IPS-18a (cell line): ENCODE results near the gene ALDOB.

Experiments used
- H3K27ac ChIP-seq: one replicate; pipeline ENCODE4 v1.5.1; 2013; ENCODE audit warnings: low read length
- H3K27me3 ChIP-seq: one replicate; pipeline ENCODE4 v1.6.1; 2013; ENCODE audit warnings: mild to moderate bottlenecking, low read length; ENCODE audit not compliant: control insufficient read depth, insufficient read depth
- H3K36me3 ChIP-seq: one replicate; pipeline ENCODE4 v1.6.1; 2013; ENCODE audit warnings: low read depth, low read length; ENCODE audit not compliant: control insufficient read depth
- H3K4me1 ChIP-seq: one replicate; pipeline ENCODE4 v1.6.1; 2013; ENCODE audit warnings: low read depth, low read length; ENCODE audit not compliant: control insufficient read depth
- H3K4me3 ChIP-seq: one replicate; pipeline ENCODE4 v1.5.1; 2013; ENCODE audit warnings: low read length
- H3K9ac ChIP-seq: one replicate; pipeline ENCODE4 v1.6.1; 2013; ENCODE audit warnings: mild to moderate bottlenecking, low read length, moderate library complexity
- H3K9me3 ChIP-seq: one replicate; pipeline ENCODE4 v1.6.1; 2013; ENCODE audit warnings: low read depth, low read length; ENCODE audit not compliant: control insufficient read depth

ALDOB gene

DNA sequence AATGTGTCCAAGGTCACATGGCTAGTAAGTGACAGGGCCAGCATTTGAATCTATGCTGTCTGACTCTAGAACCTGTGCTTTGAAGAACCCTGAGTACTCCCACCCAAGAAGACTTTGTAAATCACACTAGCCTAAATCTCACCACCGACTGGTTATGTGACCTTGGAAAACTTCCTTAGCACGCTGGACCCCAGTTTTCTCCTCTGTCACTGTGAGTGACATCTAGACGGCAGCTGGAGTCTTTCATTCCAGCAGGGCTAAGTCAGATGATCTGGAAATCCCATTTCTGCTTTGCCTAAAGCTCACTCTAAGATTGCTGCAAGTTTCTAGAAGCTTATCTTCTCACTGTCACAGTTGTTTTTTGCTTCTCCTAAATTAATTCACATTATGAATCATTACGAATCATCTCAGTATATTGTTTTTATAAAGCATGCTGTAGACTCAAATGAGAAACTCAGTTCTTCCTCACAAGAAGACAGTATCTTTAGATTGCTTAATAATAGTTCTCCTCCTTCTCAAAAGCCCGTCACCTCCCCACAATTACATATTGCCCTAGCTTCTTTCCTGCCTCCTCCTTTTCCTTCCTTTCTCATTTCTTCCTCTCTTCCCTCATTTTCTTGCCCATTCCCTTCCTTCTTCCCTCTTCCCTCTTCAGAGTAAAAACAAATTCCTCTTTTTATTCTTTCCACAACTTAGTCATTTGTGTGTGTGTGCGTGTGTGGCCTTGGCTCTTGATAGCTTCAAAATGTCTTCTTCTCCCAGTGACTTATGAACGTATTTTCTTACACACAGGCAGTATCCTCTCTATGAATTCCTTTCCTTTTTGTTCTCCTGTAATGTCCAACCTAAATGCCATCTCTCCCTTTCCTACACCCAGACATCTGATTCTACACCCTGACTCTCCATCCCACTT is 16.8 kb downstream of the ALDOB start:
- H3K4me3 ChIP-seq, result no peak overlapping the region
- H3K27me3 ChIP-seq, result no peaks in the 10 kb centered on the region
- peaks cover 3% of the 10 kb centered on the region for H3K4me1 ChIP-seq
- H3K36me3 ChIP-seq, result no peaks in the 10 kb centered on the region
- H3K9me3 ChIP-seq, result no peaks in the 10 kb centered on the region
- no peak overlapping the region for H3K27ac ChIP-seq
- no peak overlapping the region for H3K9ac ChIP-seq

DNA sequence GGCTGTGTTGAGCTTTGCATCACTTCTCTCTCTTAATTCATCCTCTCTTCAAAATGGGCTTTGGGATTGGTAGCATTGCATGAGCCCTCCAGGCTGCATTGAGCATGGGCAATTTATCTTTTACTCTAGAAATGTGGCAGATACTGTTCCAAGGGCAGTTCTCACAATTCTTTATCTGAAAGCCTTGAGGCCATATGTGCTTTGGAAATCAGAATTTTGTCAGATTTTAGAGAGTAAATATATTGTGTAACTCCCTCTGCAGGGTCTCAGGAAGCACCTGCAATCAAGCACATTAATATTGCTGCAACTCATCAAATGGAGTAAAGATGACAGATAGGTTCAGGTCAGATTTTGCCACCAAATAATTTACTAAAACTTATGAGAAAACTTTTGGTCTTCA is 17.6 kb downstream of the ALDOB start:
- Histone ChIP-seq H3K27me3 (no peaks in the 10 kb centered on the region), H3K4me3 (no peak overlapping the region), H3K9ac (no peak overlapping the region), H3K27ac (no peak overlapping the region), H3K9me3 (no peaks in the 10 kb centered on the region), H3K36me3 (no peaks in the 10 kb centered on the region), H3K4me1 (peaks cover 3% of the 10 kb centered on the region)

DNA sequence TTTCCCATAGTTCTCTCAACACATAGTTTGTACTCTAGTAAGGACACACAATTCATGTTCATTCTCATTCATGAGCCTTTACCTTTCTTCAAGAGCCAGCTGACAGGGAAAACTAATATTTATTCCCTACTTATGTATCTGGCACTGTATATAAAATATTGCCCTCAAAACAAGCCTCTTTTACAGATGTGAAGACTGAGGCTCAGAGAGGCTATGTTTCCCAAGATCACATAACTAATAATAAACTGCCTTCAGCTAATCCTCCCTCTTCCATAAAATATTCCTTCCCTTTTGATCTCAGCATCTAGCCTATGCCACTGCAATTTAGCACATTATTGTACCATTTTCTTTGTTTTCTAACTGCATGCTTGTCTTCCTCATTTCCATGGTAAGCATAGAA is 18.2 kb downstream of the ALDOB start:
- no peaks in the 10 kb centered on the region for H3K27me3 ChIP-seq
- no peaks in the 10 kb centered on the region for H3K36me3 ChIP-seq
- H3K9me3 ChIP-seq, result no peaks in the 10 kb centered on the region
- H3K9ac ChIP-seq, result no peak overlapping the region
- peaks cover 2% of the 10 kb centered on the region for H3K4me1 ChIP-seq
- H3K27ac ChIP-seq, result no peak overlapping the region
- H3K4me3 ChIP-seq, result no peak overlapping the region

DNA sequence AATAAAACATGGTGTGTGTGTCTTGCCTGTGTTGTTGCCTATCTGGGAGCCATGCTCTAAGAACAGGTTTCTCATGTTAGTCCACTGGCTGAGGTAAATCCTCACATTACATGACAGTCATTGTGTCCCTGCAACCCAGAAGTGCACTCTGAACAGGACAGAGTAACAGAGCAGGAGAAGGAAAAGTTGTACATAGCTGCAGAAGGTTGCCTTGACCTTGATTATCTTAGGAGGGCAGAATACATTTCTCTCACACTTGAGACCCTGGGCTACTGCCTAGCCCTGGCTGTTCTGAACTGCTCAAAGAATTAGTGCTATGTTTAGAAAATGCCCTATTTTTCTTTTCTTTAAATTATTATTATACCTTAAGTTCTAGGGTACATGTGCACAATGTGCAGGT is 20.0 kb downstream of the ALDOB start:
- H3K4me1 ChIP-seq, result no peaks in the 10 kb centered on the region
- H3K4me3 ChIP-seq, result no peak overlapping the region
- no peak overlapping the region for H3K9ac ChIP-seq
- peaks cover 7% of the 10 kb centered on the region for H3K9me3 ChIP-seq
- H3K36me3 ChIP-seq, result no peaks in the 10 kb centered on the region
- H3K27ac ChIP-seq, result no peak overlapping the region
- no peaks in the 10 kb centered on the region for H3K27me3 ChIP-seq

DNA sequence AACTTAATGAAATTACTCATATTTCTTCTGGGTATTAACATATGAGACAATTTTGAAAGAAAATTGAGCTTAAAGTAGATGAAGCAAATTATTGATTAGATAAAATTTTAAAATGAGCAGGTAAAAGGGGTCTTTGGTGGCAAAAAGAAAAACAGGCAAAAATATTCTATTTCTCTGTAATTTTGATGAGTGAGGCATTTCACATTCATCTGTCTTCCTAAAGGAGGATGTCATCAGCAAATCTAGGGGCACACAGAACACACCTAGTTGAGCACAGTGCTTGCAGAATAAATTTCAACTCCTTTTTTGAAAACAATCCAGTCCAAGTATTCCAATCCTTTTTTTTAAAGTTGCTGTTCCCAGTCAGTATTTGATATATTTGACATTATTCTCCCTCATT is 20.7 kb downstream of the ALDOB start:
- H3K27ac ChIP-seq, result no peak overlapping the region
- peaks cover 14% of the 10 kb centered on the region for H3K9me3 ChIP-seq
- H3K9ac ChIP-seq, result no peak overlapping the region
- H3K4me3 ChIP-seq, result no peak overlapping the region
- H3K27me3 ChIP-seq, result no peaks in the 10 kb centered on the region
- peaks cover 1% of the 10 kb centered on the region for H3K36me3 ChIP-seq
- H3K4me1 ChIP-seq, result no peaks in the 10 kb centered on the region

DNA sequence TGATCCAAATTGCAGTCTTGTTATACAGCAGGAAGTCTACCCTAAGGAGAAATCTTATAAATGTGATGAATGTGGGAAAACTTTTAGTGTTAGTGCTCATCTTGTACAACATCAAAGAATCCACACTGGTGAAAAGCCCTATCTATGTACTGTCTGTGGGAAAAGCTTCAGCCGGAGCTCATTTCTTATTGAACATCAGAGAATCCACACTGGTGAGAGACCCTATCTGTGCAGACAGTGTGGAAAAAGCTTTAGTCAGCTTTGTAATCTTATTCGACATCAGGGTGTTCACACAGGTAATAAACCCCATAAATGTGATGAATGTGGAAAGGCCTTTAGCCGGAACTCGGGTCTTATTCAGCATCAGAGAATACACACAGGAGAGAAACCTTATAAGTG is 26.5 kb downstream of the ALDOB start:
- Histone ChIP-seq H3K27me3 (no peaks in the 10 kb centered on the region), H3K36me3 (peaks cover 41% of the 10 kb centered on the region), H3K27ac (no peak overlapping the region), H3K9ac (no peak overlapping the region), H3K4me1 (no peaks in the 10 kb centered on the region), H3K4me3 (no peak overlapping the region), H3K9me3 (peaks cover 54% of the 10 kb centered on the region)

DNA sequence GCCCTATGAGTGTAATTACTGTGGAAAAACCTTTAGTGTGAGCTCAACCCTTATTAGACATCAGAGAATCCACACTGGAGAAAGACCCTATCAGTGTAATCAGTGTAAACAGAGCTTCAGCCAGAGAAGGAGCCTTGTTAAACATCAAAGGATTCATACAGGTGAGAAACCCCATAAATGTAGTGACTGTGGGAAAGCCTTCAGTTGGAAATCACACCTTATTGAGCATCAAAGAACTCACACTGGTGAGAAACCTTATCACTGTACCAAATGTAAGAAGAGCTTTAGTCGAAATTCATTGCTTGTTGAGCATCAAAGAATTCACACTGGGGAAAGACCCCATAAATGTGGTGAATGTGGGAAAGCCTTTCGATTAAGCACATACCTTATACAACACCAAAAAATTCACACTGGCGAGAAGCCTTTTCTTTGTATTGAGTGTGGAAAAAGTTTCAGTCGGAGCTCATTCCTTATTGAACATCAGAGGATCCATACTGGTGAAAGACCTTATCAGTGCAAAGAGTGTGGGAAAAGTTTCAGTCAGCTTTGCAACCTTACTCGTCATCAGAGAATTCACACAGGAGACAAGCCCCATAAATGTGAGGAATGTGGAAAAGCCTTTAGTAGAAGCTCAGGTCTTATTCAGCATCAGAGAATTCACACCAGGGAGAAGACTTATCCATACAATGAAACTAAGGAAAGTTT is 27.0 kb downstream of the ALDOB start:
- no peaks in the 10 kb centered on the region for H3K27me3 ChIP-seq
- H3K4me1 ChIP-seq, result no peaks in the 10 kb centered on the region
- H3K36me3 ChIP-seq, result peaks cover 47% of the 10 kb centered on the region
- H3K4me3 ChIP-seq, result no peak overlapping the region
- H3K9me3 ChIP-seq, result peaks cover 54% of the 10 kb centered on the region
- no peak overlapping the region for H3K27ac ChIP-seq
- no peak overlapping the region for H3K9ac ChIP-seq

DNA sequence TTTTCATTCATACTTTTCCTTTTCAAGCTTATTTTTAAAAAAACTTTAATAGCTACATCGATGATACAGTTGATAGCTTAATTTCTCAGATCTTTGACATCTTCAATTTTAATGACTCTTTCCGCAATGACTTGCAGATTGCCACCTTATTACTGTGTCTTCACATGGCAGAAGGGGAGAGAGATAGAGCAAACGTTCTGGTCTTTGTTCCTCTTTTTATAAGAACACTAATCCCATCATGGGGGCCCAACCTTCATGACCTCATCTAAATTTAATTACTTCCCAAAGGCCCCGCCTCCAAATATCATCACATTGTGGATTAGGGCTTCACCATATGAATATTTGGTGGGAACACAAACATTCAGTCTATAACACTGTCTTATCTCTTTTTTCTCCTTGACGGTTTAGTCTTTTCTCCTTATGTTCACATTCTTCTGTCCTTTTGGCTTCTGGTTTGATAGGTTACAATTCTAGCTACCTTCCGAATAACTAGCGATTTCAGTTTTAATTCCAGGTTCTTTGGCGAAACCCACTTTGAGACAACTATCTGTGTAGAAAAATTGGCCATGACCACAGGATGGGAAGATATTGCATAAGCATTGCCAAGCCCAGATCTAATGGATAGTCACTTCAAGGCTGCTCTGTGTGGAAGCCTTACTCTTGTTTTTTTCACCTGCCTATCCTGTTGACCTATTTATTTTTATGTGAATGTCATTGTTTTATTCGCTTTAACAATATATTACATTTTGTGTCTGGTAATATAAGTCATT is 31.9 kb downstream of the ALDOB start:
- H3K36me3 ChIP-seq, result peaks cover 60% of the 10 kb centered on the region
- no peaks in the 10 kb centered on the region for H3K27me3 ChIP-seq
- no peak overlapping the region for H3K4me3 ChIP-seq
- no peak overlapping the region for H3K27ac ChIP-seq
- peaks cover 7% of the 10 kb centered on the region for H3K4me1 ChIP-seq
- peaks cover 29% of the 10 kb centered on the region for H3K9me3 ChIP-seq
- no peak overlapping the region for H3K9ac ChIP-seq

DNA sequence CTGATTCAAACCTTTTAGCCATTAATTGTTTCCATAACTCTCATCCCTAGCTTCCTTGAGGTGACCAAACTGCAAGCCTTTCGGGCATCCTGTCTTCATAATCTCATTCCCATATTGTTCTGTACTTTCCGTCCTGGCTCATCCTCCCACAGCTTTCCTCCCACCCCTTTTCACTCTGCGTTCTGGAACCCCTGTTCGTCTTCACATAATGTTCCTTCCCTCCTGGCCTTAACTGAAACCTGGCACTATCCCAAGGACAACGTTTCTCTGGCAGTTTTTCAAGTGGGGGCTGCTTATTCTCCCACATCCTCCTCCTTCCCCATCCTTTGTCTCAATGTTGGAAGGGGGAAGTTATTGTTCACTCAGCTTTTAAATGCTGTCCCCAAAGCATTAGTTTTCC is 35.5 kb downstream of the ALDOB start:
- no peak overlapping the region for H3K27ac ChIP-seq
- H3K36me3 ChIP-seq, result peaks cover 39% of the 10 kb centered on the region
- H3K9me3 ChIP-seq, result peaks cover 7% of the 10 kb centered on the region
- peak overlapping the region; percentile 85 for H3K4me3 ChIP-seq
- no peaks in the 10 kb centered on the region for H3K27me3 ChIP-seq
- no peak overlapping the region for H3K9ac ChIP-seq
- peaks cover 12% of the 10 kb centered on the region for H3K4me1 ChIP-seq

DNA sequence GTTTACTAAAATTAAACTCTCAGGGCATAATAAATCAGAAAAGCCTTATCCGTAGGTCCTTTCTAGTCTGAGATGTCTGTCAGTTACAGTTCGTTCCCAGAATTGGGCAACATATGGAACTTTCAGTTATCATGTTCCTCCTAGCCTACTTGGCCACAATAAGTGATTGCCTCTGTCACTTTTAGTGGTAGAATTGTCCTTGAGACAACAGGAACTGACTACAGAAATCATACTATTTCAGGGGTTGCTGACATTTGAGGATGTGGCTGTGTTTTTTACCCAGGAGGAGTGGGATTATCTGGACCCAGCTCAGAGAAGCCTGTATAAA is 36.0 kb downstream of the ALDOB start:
- Histone ChIP-seq H3K4me3 (peak overlapping the region; percentile 85), H3K4me1 (peaks cover 12% of the 10 kb centered on the region), H3K27me3 (no peaks in the 10 kb centered on the region), H3K9ac (peak overlapping the region; percentile 64), H3K27ac (no peak overlapping the region), H3K36me3 (peaks cover 33% of the 10 kb centered on the region), H3K9me3 (peaks cover 3% of the 10 kb centered on the region)

DNA sequence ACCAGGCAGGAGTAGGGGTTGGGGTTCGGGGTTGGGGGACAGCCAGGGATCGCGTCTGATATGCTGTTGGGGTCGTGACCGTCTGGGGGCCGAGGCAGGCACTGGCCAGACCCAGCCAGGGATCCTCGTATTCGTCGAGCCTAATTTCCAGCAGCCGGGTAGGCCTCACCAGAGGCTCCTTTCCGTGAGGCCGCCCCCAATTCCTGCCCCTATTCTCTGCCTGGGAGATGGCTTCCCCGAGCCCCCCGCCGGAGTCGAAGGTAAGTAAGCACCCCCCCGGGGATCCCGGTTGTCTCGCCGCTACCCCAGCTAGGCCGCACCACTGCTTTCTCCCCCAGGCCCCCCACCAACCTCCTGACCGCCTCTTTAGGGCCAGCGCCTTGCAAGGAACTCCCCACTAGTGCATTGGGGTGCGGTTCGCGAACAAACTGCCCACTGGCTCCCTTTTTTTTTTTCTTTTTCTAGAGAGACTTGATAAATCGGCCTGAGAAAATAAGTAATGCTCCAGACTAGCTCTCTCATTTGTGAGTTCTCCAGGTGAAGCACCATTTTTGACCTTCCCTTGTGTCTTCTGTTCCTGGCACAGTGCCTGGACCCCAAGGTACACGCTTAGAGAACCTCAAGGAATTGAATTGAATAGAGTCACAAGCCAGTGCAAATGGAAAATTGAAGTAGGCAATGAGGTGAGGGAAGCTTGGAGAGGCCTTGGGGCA is 36.5 kb downstream of the ALDOB start:
- Histone ChIP-seq H3K4me3 (peak overlapping the region; percentile 85), H3K27ac (no peak overlapping the region), H3K9me3 (peaks cover 3% of the 10 kb centered on the region), H3K4me1 (peaks cover 12% of the 10 kb centered on the region), H3K36me3 (peaks cover 32% of the 10 kb centered on the region), H3K9ac (peak overlapping the region; percentile 64), H3K27me3 (no peaks in the 10 kb centered on the region)
